Gastrocnemius medialis (tissue), 4 donors: ENCODE results near the gene ERCC2. TPM values are rescaled to one million over a fixed set of nuclear protein-coding genes. Genes with fewer than 3 reads are reported as not detected.
A peak's percentile ranks its signal among the peaks of the same experiment; 100 is the strongest.

Experiments
- ATAC-seq, 2 donors: fragments of 150-250 bp; one replicate each; pipeline ENCODE4 v1.9.1; 2016
- DNase-seq, 2 donors: peaks; one replicate each; pipeline ENCODE4 v3.0.0-alpha.2; 2019
- H3K27ac ChIP-seq, 4 donors: fragments of 200-600 bp; sonication (generic); 1 replicate in 1 of 4; 2 replicates in 3 of 4; pipeline ENCODE4 v1.5.1; 2016 to 2018; ENCODE audit warnings: mild to moderate bottlenecking in 2 of 4, moderate library complexity in 1 of 4
- H3K27me3 ChIP-seq, 3 donors: fragments of 200-600 bp; sonication (generic) in 2 of 3; 1 replicate in 1 of 3; 2 replicates in 2 of 3; pipeline versions ENCODE4 v1.5.1 to v1.6.0; 2016 to 2019; ENCODE audit warnings: mild to moderate bottlenecking in 1 of 3, moderate library complexity in 1 of 3
- H3K36me3 ChIP-seq, 2 donors: fragments of 200-600 bp; sonication (generic) in 1 of 2; one replicate each; pipeline ENCODE4 v1.5.1; 2017 to 2018
- H3K4me1 ChIP-seq, 2 donors: fragments of 200-600 bp; sonication (generic) in 1 of 2; one replicate each; pipeline ENCODE4 v1.5.1; 2016 to 2017; ENCODE audit warnings: mild to moderate bottlenecking in 2 of 2
- H3K4me3 ChIP-seq, 4 donors: fragments of 200-600 bp; sonication (generic) in 3 of 4; 1 replicate in 1 of 4; 2 replicates in 3 of 4; pipeline ENCODE4 v1.5.1; 2016 to 2019; ENCODE audit warnings: mild to moderate bottlenecking in 2 of 4
- H3K9me3 ChIP-seq, 3 donors: fragments of 200-600 bp; sonication (generic) in 2 of 3; 1 replicate in 1 of 3; 2 replicates in 2 of 3; pipeline ENCODE4 v1.5.1; 2016 to 2019
- POLR2A ChIP-seq, 2 donors: fragments of 450-650 bp; IDR thresholded peaks; one replicate each; pipeline ENCODE4 v1.6.1; 2017; ENCODE audit warnings: antibody characterized with exemption in 2 of 2, mild to moderate bottlenecking in 2 of 2, moderate library complexity in 2 of 2
- in situ Hi-C, 4 donors: fragments of 200-750 bp; cut with MboI; loops; one replicate each; pipeline versions ENCODE4 v1.15.0 to v1.8.0; 2017; ENCODE audit warnings: low sequenced_read_pairs in 4 of 4
- intact Hi-C: fragments of 100-400 bp; cut with DNase I; formaldehyde crosslinking; loops from one replicate; pipeline ENCODE4 v1.15.1; 2023; ENCODE audit warnings: low total_unique reads
- total RNA-seq, 4 donors: library from RNA; depleted of rRNA; stranded (reverse); fragments of >200 nt; gene quantifications; one replicate each; pipeline versions ENCODE4 v1.1.0 to v1.2.3, GENCODE V29; 2016
- TF ChIP-seq, protein P1 (sequence below), 5 experiments: fragments of 450-650 bp in 3 of 5; fragments of 200-600 bp in 2 of 5; sonication (generic) in 2 of 5; IDR thresholded peaks in 4 of 5; conservative IDR thresholded peaks in 1 of 5; 1 replicate in 4 of 5; 2 replicates in 1 of 5; pipeline ENCODE4 v1.5.1; 2016 to 2019; ENCODE audit warnings: antibody characterized with exemption in 5 of 5, mild to moderate bottlenecking in 3 of 5, moderate library complexity in 3 of 5

Gene ERCC2
- total RNA-seq, 4 donors from 2014 or later: 4.8 to 8.9 (median 7.2) TPM

DNA sequence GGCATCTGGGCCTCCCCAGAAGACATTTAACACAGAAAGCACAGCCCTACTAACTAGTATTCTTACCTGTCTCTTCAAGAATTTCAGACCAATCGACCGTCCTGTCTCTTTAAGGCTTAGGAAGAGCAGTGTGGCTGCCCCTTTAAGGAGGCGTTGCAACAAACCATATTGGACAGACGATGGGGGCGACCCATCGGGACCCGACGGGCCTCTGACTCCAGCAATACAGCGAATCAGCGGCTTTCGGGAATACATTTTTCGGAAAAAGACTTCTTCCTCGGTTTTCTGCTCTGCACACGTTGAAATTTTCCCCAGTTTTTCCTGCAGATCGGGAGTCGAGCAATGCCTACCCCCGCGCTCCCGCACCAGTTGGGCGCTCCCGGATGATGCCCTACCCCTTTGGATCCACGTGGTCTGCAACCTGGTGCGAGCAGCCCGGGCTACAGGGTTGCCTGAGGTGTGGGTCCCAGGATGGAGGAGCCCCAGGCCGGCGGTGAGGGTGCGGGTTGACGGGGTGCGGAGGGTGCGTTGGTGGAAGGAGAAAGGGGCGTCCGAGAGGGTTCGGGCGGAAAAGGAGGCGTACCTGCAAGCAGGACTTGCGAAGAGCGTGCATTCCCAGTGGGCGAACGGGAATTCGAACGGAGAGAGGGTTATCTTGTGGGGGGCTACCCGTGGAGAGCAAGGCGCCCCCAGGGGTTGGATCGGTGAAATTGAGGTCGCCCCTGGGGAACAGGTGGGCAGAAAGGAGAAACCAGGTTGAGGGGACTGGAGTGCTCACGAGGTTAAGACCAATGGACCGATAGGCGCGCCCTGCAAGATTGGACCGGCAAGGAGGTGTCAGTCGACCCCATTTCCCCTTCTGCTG lies 36.1 kb upstream of the ERCC2 start, which contains the start of gene POLR1G:
Gene POLR1G (plus strand): TSS at position 419 of the 865 bp plus-strand sequence. CDS start 53 bp downstream, at position 472.
- intact Hi-C loops (loop anchor here (2.0 to 5.0 kb wide), 2 partner anchors 16 to 79 kb away; partner anchors contain the start of gene ERCC1), in situ Hi-C loops (no loop called here)
- peaks cover 22 to 23% of the 10 kb centered on the region in 2 donors for H3K4me1 ChIP-seq
- peak; percentile 90 to 92 for ATAC-seq
- peak within 1 kb of the TSS; percentile 88 to 96 (median 92) for H3K27ac ChIP-seq
- H3K27me3 ChIP-seq: peaks cover 5 to 10% (median 9%) of the 10 kb centered on the region in 3 donors
- peak within 1 kb of the TSS; percentile 58 to 94 (median 80) for H3K4me3 ChIP-seq
- TF ChIP-seq, protein P1, sequence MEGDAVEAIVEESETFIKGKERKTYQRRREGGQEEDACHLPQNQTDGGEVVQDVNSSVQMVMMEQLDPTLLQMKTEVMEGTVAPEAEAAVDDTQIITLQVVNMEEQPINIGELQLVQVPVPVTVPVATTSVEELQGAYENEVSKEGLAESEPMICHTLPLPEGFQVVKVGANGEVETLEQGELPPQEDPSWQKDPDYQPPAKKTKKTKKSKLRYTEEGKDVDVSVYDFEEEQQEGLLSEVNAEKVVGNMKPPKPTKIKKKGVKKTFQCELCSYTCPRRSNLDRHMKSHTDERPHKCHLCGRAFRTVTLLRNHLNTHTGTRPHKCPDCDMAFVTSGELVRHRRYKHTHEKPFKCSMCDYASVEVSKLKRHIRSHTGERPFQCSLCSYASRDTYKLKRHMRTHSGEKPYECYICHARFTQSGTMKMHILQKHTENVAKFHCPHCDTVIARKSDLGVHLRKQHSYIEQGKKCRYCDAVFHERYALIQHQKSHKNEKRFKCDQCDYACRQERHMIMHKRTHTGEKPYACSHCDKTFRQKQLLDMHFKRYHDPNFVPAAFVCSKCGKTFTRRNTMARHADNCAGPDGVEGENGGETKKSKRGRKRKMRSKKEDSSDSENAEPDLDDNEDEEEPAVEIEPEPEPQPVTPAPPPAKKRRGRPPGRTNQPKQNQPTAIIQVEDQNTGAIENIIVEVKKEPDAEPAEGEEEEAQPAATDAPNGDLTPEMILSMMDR (IDR thresholded peaks at IDR 0.05 in 4 of 5, conservative IDR thresholded peaks at IDR 0.05 in 1 of 5): peak in 2 of 5 experiments; percentile 62 to 71
- TF ChIP-seq POLR2A (IDR thresholded peaks at IDR 0.05): peak; percentile 17 to 30
- H3K9me3 ChIP-seq: no peaks in the 10 kb centered on the region
- DNase-seq: peak; percentile 60 to 69
- peaks cover 0 to 9% of the 10 kb centered on the region in 2 donors for H3K36me3 ChIP-seq

DNA sequence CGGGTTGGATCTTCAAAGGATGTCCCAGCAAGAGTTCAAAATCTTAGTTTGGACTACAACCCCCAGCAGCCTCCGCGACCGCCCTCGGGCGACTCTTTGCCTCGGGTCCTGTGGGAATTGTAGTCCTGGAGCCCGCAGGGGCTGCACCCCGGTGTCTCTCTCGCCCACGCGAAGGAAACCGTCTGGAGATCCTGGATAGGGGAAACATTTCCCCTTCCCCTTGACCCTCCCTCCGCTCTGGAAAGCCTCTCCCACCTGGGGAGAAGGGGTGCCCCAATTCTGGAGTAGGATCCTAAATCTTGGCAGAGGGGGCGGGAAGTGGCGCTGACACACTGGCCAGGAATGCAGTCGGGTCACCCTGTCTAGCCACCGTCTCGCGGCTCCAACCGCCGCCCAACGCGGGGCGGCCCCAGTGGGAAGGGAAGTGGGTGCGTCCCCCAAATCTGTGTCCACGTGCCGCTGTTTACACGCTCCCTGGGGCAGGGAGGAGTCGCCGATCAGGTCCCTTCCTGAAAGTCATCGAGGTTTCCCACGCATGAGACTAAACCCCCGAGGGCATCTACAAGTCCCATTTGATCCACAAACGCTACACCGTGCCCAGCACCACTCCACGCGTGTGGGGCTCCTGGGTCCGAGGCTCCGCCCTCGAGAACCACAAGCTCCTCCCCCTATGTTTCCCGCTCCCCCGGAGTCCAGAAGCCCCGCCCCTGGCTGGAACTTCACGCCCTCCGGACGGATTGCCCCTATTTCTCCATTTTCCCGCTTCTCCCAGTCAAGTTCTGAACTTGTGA lies 35.3 kb upstream of the ERCC2 start:
- Histone ChIP-seq H3K27ac (peak overlapping the region; percentile 88 to 96 (median 92)), H3K36me3 (peaks cover 0 to under 1% of the 10 kb centered on the region in 2 donors), H3K4me1 (peaks cover 22 to 23% of the 10 kb centered on the region in 2 donors), H3K4me3 (peak overlapping the region; percentile 58 to 94 (median 80)), H3K9me3 (no peaks in the 10 kb centered on the region), H3K27me3 (peaks cover 5 to 10% (median 9%) of the 10 kb centered on the region in 3 donors)
- TF ChIP-seq POLR2A (IDR thresholded peaks at IDR 0.05): peak in 1 of 2 donors; percentile 22
- TF ChIP-seq, protein P1 (IDR thresholded peaks at IDR 0.05 in 4 of 5, conservative IDR thresholded peaks at IDR 0.05 in 1 of 5): no peak
- in situ Hi-C loops (no loop called here), intact Hi-C loops (loop anchor here (2.0 to 5.0 kb wide), 3 partner anchors 17 to 78 kb away; partner anchors contain the start of genes ERCC1 and ERCC2)
- peak; percentile 76 to 78 for ATAC-seq
- peak; percentile 82 to 85 for DNase-seq

DNA sequence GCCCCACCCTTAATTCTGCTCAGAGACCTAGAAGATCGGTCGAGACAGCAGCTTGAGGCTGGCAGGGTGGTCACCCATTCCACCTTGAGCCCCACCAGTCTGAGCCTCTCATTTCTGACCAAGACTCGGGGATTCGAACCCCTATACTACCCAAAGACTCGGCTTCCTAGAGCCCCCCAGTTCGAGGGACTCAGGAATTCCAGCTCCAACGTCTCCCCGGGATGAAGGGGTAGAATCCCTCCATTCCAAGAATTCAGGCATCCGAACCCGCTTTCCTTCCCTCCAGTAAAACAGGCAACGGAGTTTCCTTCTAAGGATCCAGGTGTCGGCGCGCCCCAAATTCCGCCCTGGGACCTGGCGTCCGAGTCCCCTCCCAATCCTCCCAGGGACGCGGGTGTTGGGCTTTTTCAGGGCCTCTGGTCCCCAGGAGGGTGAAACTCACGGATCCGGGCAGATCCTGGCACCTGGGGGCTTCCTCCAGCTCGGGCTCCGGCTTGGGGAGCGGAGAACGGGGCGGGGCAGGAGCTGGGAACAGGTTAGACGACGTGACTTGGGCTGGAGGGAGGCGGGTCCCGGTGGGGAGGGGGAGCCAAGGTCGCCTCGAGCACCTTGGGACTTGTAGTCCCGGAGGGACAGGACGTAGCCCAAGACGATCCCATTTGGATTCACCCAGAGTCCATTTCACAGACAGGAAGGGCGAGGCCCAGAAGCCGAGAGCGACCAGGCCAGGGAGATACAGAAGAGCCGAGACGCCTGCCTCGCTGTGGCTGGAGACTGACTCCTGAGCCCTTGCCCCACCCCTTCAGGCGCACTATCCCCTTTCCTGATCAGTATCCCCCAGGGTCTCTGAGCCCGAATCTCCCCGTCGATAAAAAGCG lies 34.4 kb upstream of the ERCC2 start, which contains the start of gene PPP1R13L:
Gene PPP1R13L (minus strand): TSS at position 513 of the 878 bp plus-strand sequence. CDS start 6,751 bp downstream, outside the sequence.
- peak within 1 kb of the TSS; percentile 58 to 94 (median 80) for H3K4me3 ChIP-seq
- H3K27ac ChIP-seq: peak within 1 kb of the TSS; percentile 88 to 96 (median 92)
- DNase-seq: peak; percentile 63 to 72
- in situ Hi-C loops (no loop called here), intact Hi-C loops (loop anchor here (2.0 to 5.0 kb wide), 2 partner anchors 34 to 77 kb away; partner anchors contain the start of gene ERCC2)
- TF ChIP-seq, protein P1 (IDR thresholded peaks at IDR 0.05 in 4 of 5, conservative IDR thresholded peaks at IDR 0.05 in 1 of 5): no peak
- TF ChIP-seq POLR2A (IDR thresholded peaks at IDR 0.05): peak in 1 of 2 donors; percentile 37
- H3K36me3 ChIP-seq: no peaks in the 10 kb centered on the region
- H3K9me3 ChIP-seq: no peaks in the 10 kb centered on the region
- peak; percentile 19 to 27 for ATAC-seq
- peaks cover 22 to 23% of the 10 kb centered on the region in 2 donors for H3K4me1 ChIP-seq
- H3K27me3 ChIP-seq: peaks cover 5 to 10% (median 9%) of the 10 kb centered on the region in 3 donors
